Hematopoietic multipotent progenitor cell (in vitro differentiated cells): ENCODE results near the gene PDLIM3. TPM values are rescaled to one million over a fixed set of nuclear protein-coding genes. Genes with fewer than 3 reads are reported as not detected.
A peak's percentile ranks its signal among the peaks of the same experiment; 100 is the strongest.
"Not testable (repeated sequence)": the region's sequence is repeated elsewhere in the genome, so short reads cannot be mapped to it uniquely, and the experiment has no call there.

Experiments used
- DNase-seq, 3 donors: peaks; one replicate each; pipeline ENCODE4 v3.0.0-alpha.2; 2011 to 2015; ENCODE audit warnings: low read depth in 2 of 3, low spot score in 2 of 3
- total RNA-seq: library from RNA; depleted of rRNA; stranded (reverse); fragments of >200 nt; gene quantifications from one replicate; pipeline ENCODE4 v1.2.3, GENCODE V29; 2012

Gene PDLIM3
- under 0.01 TPM for total RNA-seq

GRCh38 chr4:185534866-185535611 lies at the start of gene PDLIM3:
TSS of gene PDLIM3 (minus strand) at chr4:185535507. CDS start at chr4:185535434, 73 bp downstream.
- peak in 1 of 3 donors; percentile 14 for DNase-seq

GRCh38 chr4:185583813-185584212 lies 48.5 kb upstream of the PDLIM3 start:
- no peak for DNase-seq

GRCh38 chr4:185582651-185583400 lies 47.5 kb upstream of the PDLIM3 start:
- no peak for DNase-seq

GRCh38 chr4:185580699-185581098 lies 45.4 kb upstream of the PDLIM3 start:
- DNase-seq = no peak

- DNase-seq = no peak
Observed at GRCh38 chr4:185578284-185578683, 43.0 kb upstream of the PDLIM3 start.

GRCh38 chr4:185576962-185577950 lies 41.9 kb upstream of the PDLIM3 start:
- no peak for DNase-seq

GRCh38 chr4:185576314-185576961 lies 41.1 kb upstream of the PDLIM3 start:
- no peak for DNase-seq

GRCh38 chr4:185573651-185574199 lies 38.4 kb upstream of the PDLIM3 start:
- no peak for DNase-seq

- DNase-seq = no peak
Observed at GRCh38 chr4:185570727-185571126, 35.4 kb upstream of the PDLIM3 start.

GRCh38 chr4:185567381-185568376 lies 32.4 kb upstream of the PDLIM3 start:
- DNase-seq = no peak

GRCh38 chr4:185566972-185567371 lies 31.7 kb upstream of the PDLIM3 start:
- no peak for DNase-seq

GRCh38 chr4:185566425-185566824 lies 31.1 kb upstream of the PDLIM3 start:
- DNase-seq = no peak

- DNase-seq = no peak
Observed at GRCh38 chr4:185565696-185566095, 30.4 kb upstream of the PDLIM3 start.

GRCh38 chr4:185564349-185564748 lies 29.0 kb upstream of the PDLIM3 start:
- no peak for DNase-seq

GRCh38 chr4:185562531-185562930 lies 27.2 kb upstream of the PDLIM3 start:
- DNase-seq = no peak

GRCh38 chr4:185560316-185560715 lies 25.0 kb upstream of the PDLIM3 start:
- DNase-seq = no peak

- DNase-seq = no peak
Observed at GRCh38 chr4:185559915-185560281, 24.6 kb upstream of the PDLIM3 start.

- DNase-seq = not testable (repeated sequence)
Observed at GRCh38 chr4:185559251-185559914, 24.1 kb upstream of the PDLIM3 start.
